ENCODE measurements around the gene RNASE12. TPM values are rescaled to one million over a fixed set of nuclear protein-coding genes. Genes with fewer than 3 reads are reported as not detected.

The RNASE12 gene
- total RNA-seq, 1 experiment from 2014 or later, result not detected

DNA sequence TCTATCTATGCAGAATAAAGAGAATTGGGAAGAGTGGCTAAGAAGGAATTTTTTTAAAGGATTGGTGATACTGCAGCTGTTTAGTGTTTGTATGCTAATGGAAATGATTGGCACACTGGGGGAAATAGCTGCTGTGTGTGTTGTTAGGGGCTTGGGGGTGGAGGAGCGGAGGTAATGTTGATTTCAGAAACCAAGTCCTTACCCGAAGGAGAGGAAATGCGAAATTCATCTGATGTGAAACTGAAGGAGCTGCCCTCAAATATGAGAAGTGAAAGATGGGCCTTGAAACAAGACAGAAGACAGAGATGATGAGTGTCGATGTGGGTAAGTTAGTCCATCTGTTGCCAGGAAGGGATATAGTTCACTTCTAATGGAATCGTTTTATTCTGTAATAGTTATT, 21.2 kb upstream of the RNASE12 start (continued):
- TF ChIP-seq, protein P1, sequence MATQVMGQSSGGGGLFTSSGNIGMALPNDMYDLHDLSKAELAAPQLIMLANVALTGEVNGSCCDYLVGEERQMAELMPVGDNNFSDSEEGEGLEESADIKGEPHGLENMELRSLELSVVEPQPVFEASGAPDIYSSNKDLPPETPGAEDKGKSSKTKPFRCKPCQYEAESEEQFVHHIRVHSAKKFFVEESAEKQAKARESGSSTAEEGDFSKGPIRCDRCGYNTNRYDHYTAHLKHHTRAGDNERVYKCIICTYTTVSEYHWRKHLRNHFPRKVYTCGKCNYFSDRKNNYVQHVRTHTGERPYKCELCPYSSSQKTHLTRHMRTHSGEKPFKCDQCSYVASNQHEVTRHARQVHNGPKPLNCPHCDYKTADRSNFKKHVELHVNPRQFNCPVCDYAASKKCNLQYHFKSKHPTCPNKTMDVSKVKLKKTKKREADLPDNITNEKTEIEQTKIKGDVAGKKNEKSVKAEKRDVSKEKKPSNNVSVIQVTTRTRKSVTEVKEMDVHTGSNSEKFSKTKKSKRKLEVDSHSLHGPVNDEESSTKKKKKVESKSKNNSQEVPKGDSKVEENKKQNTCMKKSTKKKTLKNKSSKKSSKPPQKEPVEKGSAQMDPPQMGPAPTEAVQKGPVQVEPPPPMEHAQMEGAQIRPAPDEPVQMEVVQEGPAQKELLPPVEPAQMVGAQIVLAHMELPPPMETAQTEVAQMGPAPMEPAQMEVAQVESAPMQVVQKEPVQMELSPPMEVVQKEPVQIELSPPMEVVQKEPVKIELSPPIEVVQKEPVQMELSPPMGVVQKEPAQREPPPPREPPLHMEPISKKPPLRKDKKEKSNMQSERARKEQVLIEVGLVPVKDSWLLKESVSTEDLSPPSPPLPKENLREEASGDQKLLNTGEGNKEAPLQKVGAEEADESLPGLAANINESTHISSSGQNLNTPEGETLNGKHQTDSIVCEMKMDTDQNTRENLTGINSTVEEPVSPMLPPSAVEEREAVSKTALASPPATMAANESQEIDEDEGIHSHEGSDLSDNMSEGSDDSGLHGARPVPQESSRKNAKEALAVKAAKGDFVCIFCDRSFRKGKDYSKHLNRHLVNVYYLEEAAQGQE (IDR thresholded peaks at IDR 0.05; ENCODE audit: low read depth), result no peak

DNA sequence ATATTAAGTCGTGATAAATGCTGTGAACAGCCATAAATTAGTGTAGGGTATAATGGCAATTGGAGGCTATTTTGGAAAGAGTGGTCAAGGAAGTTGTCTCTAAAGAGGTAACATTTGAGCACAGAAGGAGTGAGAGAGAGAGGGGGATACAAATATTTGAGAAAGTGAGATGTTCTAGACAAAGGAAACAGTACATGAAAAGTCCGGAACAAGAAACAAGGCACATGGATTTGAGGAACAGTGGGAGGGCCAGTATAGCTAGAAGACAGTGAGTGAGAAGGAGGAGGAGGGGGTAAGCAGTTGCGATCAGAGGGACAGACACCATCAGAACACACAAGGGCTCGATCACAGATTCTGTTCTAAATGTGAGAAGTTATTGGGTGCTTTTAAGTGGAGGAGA, 20.1 kb upstream of the RNASE12 start:
- Histone ChIP-seq H3K36me3 (ENCODE audit: control insufficient read depth in 1 of 2, insufficient read depth in 2 of 2, low read length in 2 of 2) (no peaks in the 10 kb centered on the region), H2AFZ (ENCODE audit: low read depth, low read length, poor library complexity, severe bottlenecking) (no peak overlapping the region), H3K27ac (ENCODE audit: low read depth, low read length) (no peak overlapping the region), H4K20me1 (ENCODE audit: insufficient read depth) (no peaks in the 10 kb centered on the region), H3K4me1 (ENCODE audit: control insufficient read depth in 1 of 2, insufficient read depth in 2 of 2, low read length in 2 of 2) (peaks cover 12 to 39% of the 10 kb centered on the region in 2 experiments), H3K4me3 (replicated peaks in 1 of 2; ENCODE audit: low read depth in 1 of 2, low read length in 2 of 2) (no peak overlapping the region), H3K27me3 (ENCODE audit: insufficient read depth, low read length) (no peaks in the 10 kb centered on the region), H3K9me2 (ENCODE audit: insufficient read depth) (no peaks in the 10 kb centered on the region), H3K79me2 (ENCODE audit: insufficient read depth, low read length) (no peaks in the 10 kb centered on the region), H3K9me3 (ENCODE audit: control insufficient read depth in 1 of 2, insufficient read depth in 1 of 2, low read depth in 1 of 2, low read length in 2 of 2) (no peaks in the 10 kb centered on the region), H3K9ac (ENCODE audit: low read length) (no peak overlapping the region), H3K4me2 (ENCODE audit: low read length) (no peak overlapping the region)
- no peak for TF ChIP-seq EZH2phosphoT487 (IDR thresholded peaks at IDR 0.05; ENCODE audit: borderline replicate concordance)
- TF ChIP-seq ZFX (IDR thresholded peaks at IDR 0.05), result no peak
- TF ChIP-seq SP1 (IDR thresholded peaks at IDR 0.05; ENCODE audit: low read depth), result no peak
- TF ChIP-seq FOSL1 (IDR thresholded peaks at IDR 0.05; ENCODE audit: low read depth), result no peak
- no peak for DNase-seq (ENCODE audit: low read depth, low spot score)
- ChIA-PET RAD21 (ENCODE audit: low non-redundant PET in 1 of 2, low total read pairs in 2 of 2, uncharacterized antibody in 2 of 2, unreplicated experiment in 2 of 2) (no interaction called here), POLR2A (no interaction called here), CTCF (interaction anchor here (5.6 kb wide), 1 partner anchor 80 kb away, joined by 32 read pairs; no protein-coding TSS in a partner anchor)
- intact Hi-C loops (cut with micrococcal nuclease), result loop anchor here (10.0 kb wide), 1 partner anchor 364 kb away; no protein-coding TSS in a partner anchor
- BruUV-seq (replicated peaks), result no TSS peak
- no peak for ATAC-seq

Data from HCT116 (cell line).